H1 (cell line): ENCODE data around the gene R3HDM2. TPM values are rescaled to one million over a fixed set of nuclear protein-coding genes. Genes with fewer than 3 reads are reported as not detected.

ENCODE experiments used
- CTCF ChIA-PET: fragments of 300-600 bp; sonication (Branson Sonifier 250); formaldehyde crosslinking; loops from one replicate; lab custom pipeline; 2021; ENCODE audit not compliant: partially characterized antibody; lab: Charles Lee
- POLR2A ChIA-PET: fragments of 300-600 bp; sonication (Branson Sonifier 250); formaldehyde crosslinking; loops from one replicate; lab custom pipeline; 2021; ENCODE audit warnings: inconsistent platforms; ENCODE audit not compliant: partially characterized antibody; lab: Charles Lee
- DNase-seq, 2 experiments: peaks; one replicate each; pipeline versions ENCODE4 v3.0.0 to v3.0.0-alpha.2; 2010 to 2022; ENCODE audit warnings: low spot score in 2 of 2, low read depth in 1 of 2, mixed read lengths in 1 of 2
- FAIRE-seq: peaks from 2 replicates; lab custom pipeline; 2011; peaks lifted over from hg19 to GRCh38; lab: Jason Lieb, UNC
- H2AFZ ChIP-seq: 2 replicates; pipeline ENCODE4 v1.8.1; 2012; ENCODE audit warnings: low read length, inconsistent platforms
- H2AK5ac ChIP-seq: 2 replicates; pipeline ENCODE4 v1.6.1; 2013; ENCODE audit warnings: low read depth, low read length
- H2BK120ac ChIP-seq: replicated peaks from 2 replicates; pipeline ENCODE3; 2013; ENCODE audit warnings: low read depth, low read length, inconsistent platforms
- H2BK12ac ChIP-seq: 2 replicates; pipeline ENCODE4 v1.6.1; 2013; ENCODE audit warnings: low read depth, low read length
- H2BK15ac ChIP-seq: 2 replicates; pipeline ENCODE4 v1.6.1; 2013; ENCODE audit warnings: low read length
- H2BK20ac ChIP-seq: 2 replicates; pipeline ENCODE4 v1.6.1; 2013; ENCODE audit warnings: low read length
- H2BK5ac ChIP-seq: 2 replicates; pipeline ENCODE4 v1.6.1; 2013; ENCODE audit warnings: low read depth, low read length
- H3K14ac ChIP-seq: 2 replicates; pipeline ENCODE4 v1.6.1; 2013; ENCODE audit warnings: inconsistent platforms; ENCODE audit not compliant: insufficient read length
- H3K18ac ChIP-seq: 2 replicates; pipeline ENCODE4 v1.6.1; 2013; ENCODE audit warnings: low read length; ENCODE audit errors: extremely low read depth
- H3K23ac ChIP-seq: 2 replicates; pipeline ENCODE4 v1.6.1; 2013; ENCODE audit warnings: inconsistent platforms; ENCODE audit not compliant: insufficient read length
- H3K23me2 ChIP-seq: 2 replicates; pipeline ENCODE4 v1.6.1; 2013; ENCODE audit warnings: low read depth, low read length
- H3K27ac ChIP-seq: 2 replicates; pipeline ENCODE4 v1.6.1; 2011; ENCODE audit warnings: low read depth, low read length, inconsistent platforms
- H3K27me3 ChIP-seq, 4 experiments: replicated peaks in 1 of 4; 1 replicate in 1 of 4; 2 replicates in 3 of 4; pipeline versions ENCODE4 v1.6.1 to v1.8.1; 2011 to 2013; ENCODE audit warnings: low read length in 3 of 4, mild to moderate bottlenecking in 3 of 4, inconsistent platforms in 2 of 4, mixed read lengths in 2 of 4, moderate library complexity in 1 of 4; ENCODE audit not compliant: control insufficient read depth in 3 of 4, insufficient read depth in 3 of 4; ENCODE audit errors: extremely low read depth in 1 of 4
- H3K36me3 ChIP-seq, 4 experiments: 2 replicates each; pipeline versions ENCODE4 v1.6.1 to v1.8.1; 2011 to 2013; ENCODE audit warnings: mild to moderate bottlenecking in 4 of 4, low read length in 3 of 4, moderate library complexity in 2 of 4, control low read depth in 1 of 4, inconsistent platforms in 1 of 4; ENCODE audit not compliant: insufficient read depth in 4 of 4, control insufficient read depth in 2 of 4
- H3K4ac ChIP-seq: replicated peaks from 2 replicates; pipeline ENCODE3; 2013; ENCODE audit warnings: low read length, low read depth, mixed read lengths, inconsistent platforms; ENCODE audit not compliant: insufficient read length
- H3K4me1 ChIP-seq, 4 experiments: replicated peaks in 1 of 4; 1 replicate in 1 of 4; 2 replicates in 3 of 4; pipeline versions ENCODE4 v1.6.1 to v1.8.1; 2011 to 2013; ENCODE audit warnings: low read length in 3 of 4, inconsistent platforms in 2 of 4, mixed read lengths in 1 of 4; ENCODE audit not compliant: insufficient read depth in 4 of 4, control insufficient read depth in 3 of 4
- H3K4me2 ChIP-seq, 2 experiments: 2 replicates each; pipeline versions ENCODE4 v1.6.1 to v1.8.1; 2011 to 2013; ENCODE audit warnings: low read depth in 2 of 2, low read length in 2 of 2, control low read depth in 1 of 2, inconsistent platforms in 1 of 2, mild to moderate bottlenecking in 1 of 2; ENCODE audit not compliant: insufficient read depth in 1 of 2
- H3K4me3 ChIP-seq, 4 experiments: fragments of 200-600, 300-600 bp in 1 of 4; sonication (generic), shearing (Covaris generic), sonication (Bioruptor Twin) in 1 of 4; 2 replicates each; pipeline versions ENCODE4 v1.5.1 to v1.8.1; 2011 to 2016; ENCODE audit warnings: low read length in 4 of 4, low read depth in 3 of 4, control low read depth in 2 of 4, inconsistent platforms in 2 of 4, mild to moderate bottlenecking in 2 of 4, mixed read lengths in 1 of 4, moderate library complexity in 1 of 4; ENCODE audit not compliant: insufficient read depth in 2 of 4; ENCODE audit errors: extremely low read depth in 1 of 4
- H3K56ac ChIP-seq: replicated peaks from 2 replicates; pipeline ENCODE3; 2013; ENCODE audit warnings: low read depth, mild to moderate bottlenecking, mixed read lengths, low read length, inconsistent platforms; ENCODE audit not compliant: insufficient read length
- H3K79me1 ChIP-seq: 2 replicates; pipeline ENCODE4 v1.6.1; 2013; ENCODE audit warnings: low read depth, low read length, control low read depth
- H3K79me2 ChIP-seq, 2 experiments: 2 replicates each; pipeline versions ENCODE4 v1.6.1 to v1.8.1; 2012 to 2013; ENCODE audit warnings: low read length in 2 of 2, mild to moderate bottlenecking in 2 of 2, inconsistent platforms in 1 of 2; ENCODE audit not compliant: insufficient read depth in 2 of 2, control insufficient read depth in 1 of 2
- H3K9ac ChIP-seq, 4 experiments: replicated peaks in 1 of 4; 1 replicate in 1 of 4; 2 replicates in 3 of 4; pipeline versions ENCODE4 v1.6.1 to v1.8.1; 2011 to 2013; ENCODE audit warnings: low read depth in 3 of 4, low read length in 3 of 4, control low read depth in 2 of 4, mild to moderate bottlenecking in 2 of 4, moderate library complexity in 2 of 4, inconsistent platforms in 1 of 4; ENCODE audit errors: extremely low read depth in 1 of 4
- H3K9me3 ChIP-seq, 2 experiments: 2 replicates each; pipeline versions ENCODE4 v1.6.1 to v1.8.1; 2012 to 2013; ENCODE audit warnings: mild to moderate bottlenecking in 2 of 2, moderate library complexity in 2 of 2, control low read depth in 1 of 2, inconsistent platforms in 1 of 2, low read depth in 1 of 2, low read length in 1 of 2, mixed read lengths in 1 of 2; ENCODE audit not compliant: insufficient read depth in 2 of 2
- H4K20me1 ChIP-seq, 2 experiments: replicated peaks in 1 of 2; 2 replicates each; pipeline versions ENCODE3 to v1.8.1; 2011 to 2013; ENCODE audit warnings: inconsistent platforms in 2 of 2, low read length in 2 of 2, mild to moderate bottlenecking in 1 of 2; ENCODE audit not compliant: insufficient read depth in 2 of 2, control insufficient read depth in 1 of 2
- H4K5ac ChIP-seq: 2 replicates; pipeline ENCODE4 v1.6.1; 2013; ENCODE audit warnings: low read length, low read depth, mixed read lengths, inconsistent platforms; ENCODE audit not compliant: insufficient read length
- H4K8ac ChIP-seq: 2 replicates; pipeline ENCODE4 v1.8.0; 2013; ENCODE audit warnings: mild to moderate bottlenecking, moderate library complexity, low read length, inconsistent platforms; ENCODE audit not compliant: insufficient read depth; ENCODE audit errors: extremely low read depth
- H4K91ac ChIP-seq: replicated peaks from 2 replicates; pipeline ENCODE3; 2013; ENCODE audit warnings: low read length, mixed read lengths, inconsistent platforms; ENCODE audit not compliant: insufficient read length
- EZH2 ChIP-seq: fragments of 200-600 bp; sonication (generic); IDR thresholded peaks from 2 replicates; pipeline ENCODE4 v1.7.1; 2012; ENCODE audit warnings: low read depth, mild to moderate bottlenecking, moderate library complexity, low read length, inconsistent platforms; ENCODE audit not compliant: severe bottlenecking
- FOSL1 ChIP-seq: IDR thresholded peaks from 2 replicates; pipeline ENCODE4 v1.6.1; 2011; ENCODE audit warnings: mild to moderate bottlenecking, low read depth, low read length, moderate library complexity; ENCODE audit not compliant: insufficient read depth
- GTF2F1 ChIP-seq: IDR thresholded peaks from 2 replicates; pipeline ENCODE4 v1.6.1; 2012; ENCODE audit warnings: low read depth, low read length, improper control_type of control experiment, borderline replicate concordance
- KDM4A ChIP-seq: IDR thresholded peaks from one replicate; pipeline ENCODE4 v1.7.1; 2012; ENCODE audit warnings: low read depth, mild to moderate bottlenecking, moderate library complexity, low read length, inconsistent platforms; ENCODE audit not compliant: severe bottlenecking
- SIX5 ChIP-seq: IDR thresholded peaks from 2 replicates; pipeline ENCODE4 v1.6.1; 2011; ENCODE audit warnings: mild to moderate bottlenecking, low read depth, low read length
- TAF1 ChIP-seq: IDR thresholded peaks from 2 replicates; pipeline ENCODE4 v1.6.1; 2011; ENCODE audit warnings: mild to moderate bottlenecking, low read depth, low read length
- YY1 ChIP-seq: IDR thresholded peaks from 2 replicates; pipeline ENCODE4 v1.6.1; 2011; ENCODE audit warnings: low read depth, mild to moderate bottlenecking, low read length
- WGBS, 2 experiments: shearing (Covaris generic) in 1 of 2; methylation state at CpG; one replicate each; pipeline versions ENCODE4 v1.1.6 to v1.1.7; 2013 to 2015; ENCODE audit warnings: low lambda C conversion rate in 2 of 2, mixed read lengths in 2 of 2, inconsistent platforms in 1 of 2, low coverage in 1 of 2, missing lambda C conversion rate in 1 of 2; ENCODE audit not compliant: insufficient replicate concordance in 2 of 2, insufficient coverage in 1 of 2, insufficient read length in 1 of 2; ENCODE audit errors: extremely low coverage in 1 of 2, missing lambda C conversion rate in 1 of 2; 5-methylcytosine and 5-hydroxymethylcytosine counted together
- polyA plus RNA-seq, 7 experiments: library from polyadenylated mRNA; depleted of rRNA in 3 of 7; stranded (reverse) in 5 of 7; unstranded in 2 of 7; fragments of >200 nt in 5 of 7; fragments of 200-250 nt in 2 of 7; gene quantifications; 1 replicate in 5 of 7; 2 replicates in 1 of 7; 4 replicates in 1 of 7; pipeline versions ENCODE4 v1.2.1 to v1.2.3, GENCODE V29; 2011 to 2013; ENCODE audit warnings: missing spikeins in 2 of 7, mixed read lengths in 2 of 7
- total RNA-seq: library from RNA; stranded (reverse); fragmentation: NEBNext Ultra II Directional; extraction: Animal tissue kit (Norgen Biotek cat#: 25700); gene quantifications from 2 replicates; pipeline ENCODE4 v1.2.1, GENCODE V29; 2021
- TF ChIP-seq, protein P1 (sequence below): IDR thresholded peaks from 2 replicates; pipeline ENCODE4 v1.6.1; 2011; ENCODE audit warnings: low read length, improper control_type of control experiment
- TF ChIP-seq, protein P2 (sequence below): IDR thresholded peaks from 2 replicates; pipeline ENCODE4 v1.6.1; 2011; ENCODE audit warnings: low read depth, mild to moderate bottlenecking, low read length; ENCODE audit not compliant: insufficient read depth
- TF ChIP-seq, protein P3 (sequence below): IDR thresholded peaks from 2 replicates; pipeline ENCODE4 v1.6.1; 2012; ENCODE audit warnings: low read length, inconsistent platforms

The R3HDM2 gene
- total and polyA plus RNA-seq, 2 of the 8 experiments (the other 6 are each of a cell fraction or from before 2014, with no cell fraction given), result 25.6 to 27.0 TPM

DNA sequence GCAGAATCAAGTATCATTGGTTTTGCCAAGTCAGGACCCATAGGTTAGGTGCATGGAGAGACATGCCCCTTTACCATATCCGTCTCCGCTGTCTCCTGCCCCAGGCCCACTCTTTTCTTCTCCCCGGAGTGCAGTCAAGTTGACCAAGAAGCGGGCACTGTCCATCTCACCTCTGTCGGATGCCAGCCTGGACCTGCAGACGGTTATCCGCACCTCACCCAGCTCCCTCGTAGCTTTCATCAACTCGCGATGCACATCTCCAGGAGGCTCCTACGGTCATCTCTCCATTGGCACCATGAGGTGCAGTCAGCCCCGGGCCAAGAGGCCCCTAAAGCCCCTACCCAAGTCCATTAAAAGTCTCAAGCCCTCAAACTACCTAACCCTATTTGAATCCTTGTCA is 33.7 kb upstream of the R3HDM2 start:
- H3K4me3 ChIP-seq, result no peak overlapping the region
- H3K79me2 ChIP-seq, result peaks cover 0 to 4% of the 10 kb centered on the region in 2 experiments; a peak in 1 of 4 replicates
- no peak overlapping the region for H2AFZ ChIP-seq
- H3K56ac ChIP-seq, result no peak overlapping the region
- H4K5ac ChIP-seq, result no peak overlapping the region
- no peak overlapping the region for H3K18ac ChIP-seq
- peaks cover 0 to 11% (median 4%) of the 10 kb centered on the region in 4 experiments; a peak in 5 of 8 replicates for H3K36me3 ChIP-seq
- H3K4me2 ChIP-seq, result no peak overlapping the region
- no peak overlapping the region for H3K4ac ChIP-seq
- no peak for FAIRE-seq
- H3K14ac ChIP-seq, result no peak overlapping the region
- peaks cover 4% of the 10 kb centered on the region; the same call in 1 of the 2 replicates for H3K23me2 ChIP-seq
- CTCF ChIA-PET, result interaction anchor here (1.0 to 18.5 kb wide), 3 partner anchors 9 to 157 kb away, joined by 3 to 441 read pairs (median 4); partner anchors contain the start of genes ARHGAP9, INHBE and MARS1
- no peak overlapping the region for H3K9ac ChIP-seq
- H2BK15ac ChIP-seq, result no peak overlapping the region
- no peak overlapping the region for H4K91ac ChIP-seq
- H3K27ac ChIP-seq, result no peak overlapping the region
- no peak overlapping the region for H2BK5ac ChIP-seq
- H3K79me1 ChIP-seq, result no peaks in the 10 kb centered on the region
- H2AK5ac ChIP-seq, result no peak overlapping the region
- no peaks in the 10 kb centered on the region for H3K27me3 ChIP-seq
- no peak overlapping the region for H2BK20ac ChIP-seq
- H2BK12ac ChIP-seq, result no peak overlapping the region
- no peak for DNase-seq
- WGBS, 2 experiments, result 94% methylated on average over 12 of the region's 12 CpGs; no CpG with 5 or more reads in 1 of the 2 experiments
- H3K23ac ChIP-seq, result no peak overlapping the region
- H4K8ac ChIP-seq, result no peak overlapping the region
- no peak overlapping the region for H2BK120ac ChIP-seq
- peaks cover 0 to 2% of the 10 kb centered on the region in 2 experiments for H4K20me1 ChIP-seq
- no peaks in the 10 kb centered on the region for H3K9me3 ChIP-seq
- POLR2A ChIA-PET, result interaction anchor here (4.8 kb wide), 1 partner anchor 10 kb away, joined by 25 read pairs; the partner anchor contains the start of gene INHBE
- peaks cover 0 to 4% (median 0%) of the 10 kb centered on the region in 4 experiments; a peak in 1 of 7 replicates for H3K4me1 ChIP-seq
- TF ChIP-seq FOSL1, result no peak
- no peak for TF ChIP-seq SIX5
- TF ChIP-seq YY1, result no peak
- TF ChIP-seq KDM4A, result no peak
- TF ChIP-seq, protein P1, sequence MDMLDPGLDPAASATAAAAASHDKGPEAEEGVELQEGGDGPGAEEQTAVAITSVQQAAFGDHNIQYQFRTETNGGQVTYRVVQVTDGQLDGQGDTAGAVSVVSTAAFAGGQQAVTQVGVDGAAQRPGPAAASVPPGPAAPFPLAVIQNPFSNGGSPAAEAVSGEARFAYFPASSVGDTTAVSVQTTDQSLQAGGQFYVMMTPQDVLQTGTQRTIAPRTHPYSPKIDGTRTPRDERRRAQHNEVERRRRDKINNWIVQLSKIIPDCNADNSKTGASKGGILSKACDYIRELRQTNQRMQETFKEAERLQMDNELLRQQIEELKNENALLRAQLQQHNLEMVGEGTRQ, result no peak
- TF ChIP-seq TAF1, result no peak
- TF ChIP-seq, protein P2, sequence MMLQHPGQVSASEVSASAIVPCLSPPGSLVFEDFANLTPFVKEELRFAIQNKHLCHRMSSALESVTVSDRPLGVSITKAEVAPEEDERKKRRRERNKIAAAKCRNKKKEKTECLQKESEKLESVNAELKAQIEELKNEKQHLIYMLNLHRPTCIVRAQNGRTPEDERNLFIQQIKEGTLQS, result no peak
- TF ChIP-seq EZH2, result no peak
- TF ChIP-seq, protein P3, sequence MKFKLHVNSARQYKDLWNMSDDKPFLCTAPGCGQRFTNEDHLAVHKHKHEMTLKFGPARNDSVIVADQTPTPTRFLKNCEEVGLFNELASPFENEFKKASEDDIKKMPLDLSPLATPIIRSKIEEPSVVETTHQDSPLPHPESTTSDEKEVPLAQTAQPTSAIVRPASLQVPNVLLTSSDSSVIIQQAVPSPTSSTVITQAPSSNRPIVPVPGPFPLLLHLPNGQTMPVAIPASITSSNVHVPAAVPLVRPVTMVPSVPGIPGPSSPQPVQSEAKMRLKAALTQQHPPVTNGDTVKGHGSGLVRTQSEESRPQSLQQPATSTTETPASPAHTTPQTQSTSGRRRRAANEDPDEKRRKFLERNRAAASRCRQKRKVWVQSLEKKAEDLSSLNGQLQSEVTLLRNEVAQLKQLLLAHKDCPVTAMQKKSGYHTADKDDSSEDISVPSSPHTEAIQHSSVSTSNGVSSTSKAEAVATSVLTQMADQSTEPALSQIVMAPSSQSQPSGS, result no peak
- TF ChIP-seq GTF2F1, result no peak
